Measurements from ENCODE around the gene PTCH1. TPM values are rescaled to one million over a fixed set of nuclear protein-coding genes. Genes with fewer than 3 reads are reported as not detected.

PTCH1 gene
- total RNA-seq, 1 donor from 2014 or later, result 25.2 TPM

DNA sequence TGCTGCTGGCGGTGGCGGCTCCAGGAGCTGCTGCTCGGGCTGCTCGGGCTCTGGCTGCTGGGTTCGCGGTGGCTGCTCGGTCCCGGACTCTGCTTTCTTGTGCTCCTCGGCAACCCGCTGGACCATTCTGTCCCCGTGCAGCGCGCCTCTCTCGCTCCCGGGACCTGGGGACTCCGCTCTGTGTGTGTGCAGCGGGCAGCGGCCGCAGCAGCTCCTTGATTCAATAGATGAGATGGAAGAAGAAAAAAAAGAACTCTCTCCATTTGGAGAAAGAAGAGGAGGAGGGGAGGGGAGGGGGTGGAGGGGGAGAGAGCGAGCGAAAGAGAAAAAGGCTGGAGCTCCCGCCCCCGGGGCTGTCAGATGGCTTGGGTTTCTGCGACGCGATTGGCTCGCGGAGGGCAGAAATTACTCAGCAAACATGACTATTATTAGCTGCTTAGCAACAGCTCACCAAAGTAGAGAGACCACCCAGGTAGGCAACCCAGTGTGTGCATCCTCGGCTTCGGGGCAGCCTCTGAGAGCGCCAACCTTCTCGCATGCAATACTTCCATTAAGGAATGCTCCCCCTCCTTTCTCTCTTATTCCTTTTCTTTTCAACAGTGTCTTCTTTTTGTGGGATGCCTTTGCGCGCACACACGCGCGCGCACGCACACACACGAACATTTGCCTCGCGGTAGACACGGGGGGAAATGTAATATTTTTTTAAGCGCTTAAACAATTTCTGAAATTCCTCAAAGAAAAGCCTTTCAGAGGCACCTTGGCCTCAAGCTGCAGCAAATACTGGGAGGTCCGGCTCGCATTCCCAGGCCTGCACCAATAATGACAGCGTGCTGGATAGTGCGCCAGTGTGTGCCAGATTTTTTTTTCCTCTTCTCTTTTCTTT is 7.6 kb downstream of the PTCH1 start:
- DNase-seq (ENCODE audit: low spot score in 2 of 2), result peak; percentile 61 to 93
- Histone ChIP-seq H3K4me1 (peaks cover 6 to 12% of the 10 kb centered on the region in 2 donors), H3K9me3 (no peaks in the 10 kb centered on the region), H3K27ac (peak overlapping the region; percentile 73 to 78), H3K36me3 (no peaks in the 10 kb centered on the region), H3K4me3 (peak overlapping the region; percentile 85 to 86), H3K27me3 (no peaks in the 10 kb centered on the region)
- TF ChIP-seq, protein P1, sequence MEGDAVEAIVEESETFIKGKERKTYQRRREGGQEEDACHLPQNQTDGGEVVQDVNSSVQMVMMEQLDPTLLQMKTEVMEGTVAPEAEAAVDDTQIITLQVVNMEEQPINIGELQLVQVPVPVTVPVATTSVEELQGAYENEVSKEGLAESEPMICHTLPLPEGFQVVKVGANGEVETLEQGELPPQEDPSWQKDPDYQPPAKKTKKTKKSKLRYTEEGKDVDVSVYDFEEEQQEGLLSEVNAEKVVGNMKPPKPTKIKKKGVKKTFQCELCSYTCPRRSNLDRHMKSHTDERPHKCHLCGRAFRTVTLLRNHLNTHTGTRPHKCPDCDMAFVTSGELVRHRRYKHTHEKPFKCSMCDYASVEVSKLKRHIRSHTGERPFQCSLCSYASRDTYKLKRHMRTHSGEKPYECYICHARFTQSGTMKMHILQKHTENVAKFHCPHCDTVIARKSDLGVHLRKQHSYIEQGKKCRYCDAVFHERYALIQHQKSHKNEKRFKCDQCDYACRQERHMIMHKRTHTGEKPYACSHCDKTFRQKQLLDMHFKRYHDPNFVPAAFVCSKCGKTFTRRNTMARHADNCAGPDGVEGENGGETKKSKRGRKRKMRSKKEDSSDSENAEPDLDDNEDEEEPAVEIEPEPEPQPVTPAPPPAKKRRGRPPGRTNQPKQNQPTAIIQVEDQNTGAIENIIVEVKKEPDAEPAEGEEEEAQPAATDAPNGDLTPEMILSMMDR (IDR thresholded peaks at IDR 0.05), result no peak
- intact Hi-C loops (cut with DNase I), result loop anchor here (5.0 to 10.0 kb wide), 3 partner anchors 422 to 1108 kb away; partner anchors contain the start of gene CDC14B

DNA sequence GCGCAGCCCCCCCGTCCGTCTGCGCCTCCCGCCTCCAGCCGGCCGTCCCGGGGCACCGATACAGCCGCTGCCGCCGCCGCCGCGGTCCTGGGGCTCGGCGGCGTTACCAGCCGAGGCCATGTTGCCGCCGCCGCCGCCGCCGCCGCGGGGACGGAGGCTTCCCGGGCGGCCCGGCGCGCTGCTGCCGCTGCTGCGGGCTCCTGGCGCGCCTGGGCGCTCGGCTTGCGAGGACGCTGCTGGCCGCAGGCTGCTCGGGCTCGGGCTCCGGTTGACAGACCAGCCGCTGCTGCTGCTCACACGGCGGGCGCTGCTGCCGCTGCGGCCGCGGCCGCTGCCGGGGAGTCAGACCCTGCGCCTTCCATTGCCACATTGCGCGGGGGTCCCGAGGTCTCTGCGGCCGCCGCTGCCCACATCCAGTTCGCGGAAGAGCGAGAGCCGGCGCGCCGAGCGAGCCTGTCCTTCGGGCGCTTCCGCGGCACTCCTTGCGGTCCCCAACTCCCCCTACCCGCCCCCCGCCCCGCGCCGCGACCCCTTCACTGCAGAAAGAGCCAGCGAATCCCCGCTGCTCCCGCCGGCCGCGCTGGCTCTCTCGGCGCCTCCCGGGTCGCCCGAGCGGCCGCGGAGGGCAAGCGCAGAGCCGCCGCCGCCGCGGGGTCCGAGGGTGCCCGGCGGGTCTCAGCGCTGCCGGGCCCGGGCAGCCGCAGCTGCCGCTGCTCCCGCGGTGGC is 8.4 kb downstream of the PTCH1 start:
- no peaks in the 10 kb centered on the region for H3K9me3 ChIP-seq
- H3K4me3 ChIP-seq, result peak overlapping the region; percentile 85 to 86
- TF ChIP-seq, protein P1 (IDR thresholded peaks at IDR 0.05), result no peak
- H3K27ac ChIP-seq, result peak overlapping the region; percentile 73 to 78
- DNase-seq (ENCODE audit: low spot score in 2 of 2), result no peak
- intact Hi-C loops (cut with DNase I), result loop anchor here (5.0 to 10.0 kb wide), 3 partner anchors 421 to 1109 kb away; partner anchors contain the start of gene CDC14B
- no peaks in the 10 kb centered on the region for H3K27me3 ChIP-seq
- no peaks in the 10 kb centered on the region for H3K36me3 ChIP-seq
- H3K4me1 ChIP-seq, result peaks cover 6 to 12% of the 10 kb centered on the region in 2 donors

DNA sequence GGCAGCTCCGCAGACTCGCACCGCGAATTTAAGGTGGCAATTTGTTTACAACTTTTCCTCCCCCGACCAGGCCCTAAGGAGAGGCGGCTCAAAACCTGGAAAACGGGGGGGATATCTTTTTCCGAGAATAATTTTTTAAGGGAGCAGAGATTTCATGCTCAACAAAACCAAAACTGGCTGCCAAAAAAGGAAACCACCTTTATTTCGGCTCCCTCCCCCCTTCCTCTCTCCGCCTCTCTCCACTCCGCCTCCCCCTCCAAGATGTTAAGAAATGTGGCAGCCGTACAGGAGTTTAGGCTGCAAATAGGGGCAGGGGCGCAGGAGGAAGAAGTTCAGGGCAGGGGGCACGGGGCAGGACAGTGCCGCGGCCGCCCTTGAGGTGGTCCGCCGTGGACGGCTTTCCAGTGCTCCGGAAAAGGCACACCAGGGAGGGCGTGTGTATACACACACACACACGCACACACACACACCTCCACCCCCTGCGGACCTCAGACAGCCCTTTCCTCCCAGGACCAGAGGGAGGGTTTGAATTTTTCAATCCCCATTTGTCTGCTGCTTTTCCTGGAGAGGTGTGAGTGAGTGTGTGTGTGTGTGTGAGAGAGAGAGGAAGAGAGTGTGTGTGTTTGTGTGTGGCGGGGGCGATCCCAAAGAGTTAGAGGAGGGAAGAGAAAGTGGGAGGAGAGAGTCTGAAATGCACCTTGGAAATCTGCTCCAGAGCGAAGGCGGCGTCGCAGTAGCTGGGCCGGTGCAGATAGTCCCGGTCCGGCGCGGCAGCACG is 9.1 kb downstream of the PTCH1 start:
- peak in 1 of 2 donors; percentile 69 for DNase-seq (ENCODE audit: low spot score in 2 of 2)
- TF ChIP-seq, protein P1 (IDR thresholded peaks at IDR 0.05), result no peak
- Histone ChIP-seq H3K36me3 (no peaks in the 10 kb centered on the region), H3K4me1 (peaks cover 6 to 12% of the 10 kb centered on the region in 2 donors), H3K9me3 (no peaks in the 10 kb centered on the region), H3K4me3 (peak overlapping the region; percentile 85 to 86), H3K27me3 (no peaks in the 10 kb centered on the region), H3K27ac (peak overlapping the region; percentile 78 to 90)
- intact Hi-C loops (cut with DNase I), result loop anchor here (5.0 to 10.0 kb wide), 3 partner anchors 420 to 1110 kb away; partner anchors contain the start of gene CDC14B

DNA sequence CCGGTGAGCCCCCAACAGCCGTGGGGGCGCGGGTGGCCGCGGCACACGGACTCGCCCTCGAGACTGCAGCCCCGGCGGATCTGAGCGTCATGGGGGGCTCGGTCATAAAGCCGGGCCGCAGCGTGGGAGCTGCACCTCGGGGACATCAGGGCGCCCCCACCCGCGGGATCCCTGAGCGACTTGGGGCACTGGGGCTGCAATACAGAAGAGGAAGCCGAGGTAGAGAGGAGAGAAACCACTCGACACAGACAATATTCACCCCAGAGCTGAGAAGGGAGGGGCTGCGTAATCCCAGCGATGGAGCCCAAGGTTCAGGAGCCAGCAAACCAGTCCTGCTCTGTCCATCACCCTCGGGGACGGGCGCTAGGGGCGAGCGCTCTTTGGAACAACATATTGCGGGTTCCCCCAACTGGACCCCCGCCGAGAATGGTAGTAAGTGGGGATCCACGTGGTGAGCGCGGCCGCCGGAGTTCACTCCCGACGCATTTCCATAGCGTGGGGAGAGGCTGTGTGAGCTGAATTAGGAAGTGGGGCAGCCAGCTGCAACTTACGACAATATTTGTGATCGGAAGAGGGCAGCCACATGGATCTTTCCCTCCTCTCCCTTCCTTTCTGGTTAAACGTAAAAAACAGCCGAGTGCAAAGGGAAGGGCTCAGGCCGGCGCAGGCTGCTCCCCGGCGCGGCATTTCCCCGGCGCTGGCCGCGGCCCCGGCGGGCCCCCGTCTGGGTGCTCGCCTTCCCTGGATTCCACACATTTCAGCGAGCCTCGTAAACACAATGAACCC is 9.9 kb downstream of the PTCH1 start:
- Histone ChIP-seq H3K4me1 (peaks cover 6 to 12% of the 10 kb centered on the region in 2 donors), H3K36me3 (no peaks in the 10 kb centered on the region), H3K27ac (peak overlapping the region; percentile 78 to 90), H3K27me3 (no peaks in the 10 kb centered on the region), H3K9me3 (no peaks in the 10 kb centered on the region), H3K4me3 (peak overlapping the region; percentile 85 to 86)
- DNase-seq (ENCODE audit: low spot score in 2 of 2), result peak in 1 of 2 donors; percentile 73
- intact Hi-C loops (cut with DNase I), result loop anchor here (5.0 to 10.0 kb wide), 3 partner anchors 420 to 1110 kb away; partner anchors contain the start of gene CDC14B
- TF ChIP-seq, protein P1 (IDR thresholded peaks at IDR 0.05), result no peak

Data from ascending aorta (tissue), 2 donors.